ENCODE data around the gene GPC1.
"Not testable (repeated sequence)": the region's sequence is repeated elsewhere in the genome, so short reads cannot be mapped to it uniquely, and the experiment has no call there.

The GPC1 gene

GRCh38 chr2:240435457-240435947 lies at the start of gene GPC1:
Gene GPC1 (plus strand): TSS chr2:240435663. CDS start chr2:240435919, 256 bp downstream.
- DNase-seq (ENCODE audit: low read depth) = peak; percentile 53

- DNase-seq (ENCODE audit: low read depth) = no peak
Measured at GRCh38 chr2:240386326-240386725, 49.1 kb upstream of the GPC1 start.

GRCh38 chr2:240386743-240387142 lies 48.7 kb upstream of the GPC1 start:
- DNase-seq (ENCODE audit: low read depth) = not testable (repeated sequence)

GRCh38 chr2:240387325-240387668 lies 48.2 kb upstream of the GPC1 start:
- DNase-seq (ENCODE audit: low read depth) = no peak

GRCh38 chr2:240387669-240388358 lies 47.6 kb upstream of the GPC1 start:
- DNase-seq (ENCODE audit: low read depth) = no peak

GRCh38 chr2:240388471-240389301 lies 46.8 kb upstream of the GPC1 start:
- no peak for DNase-seq (ENCODE audit: low read depth)

GRCh38 chr2:240389302-240389805 lies 46.1 kb upstream of the GPC1 start:
- DNase-seq (ENCODE audit: low read depth) = no peak

- no peak for DNase-seq (ENCODE audit: low read depth)
Measured at GRCh38 chr2:240390091-240391073, 45.1 kb upstream of the GPC1 start.

GRCh38 chr2:240391111-240392051 lies 44.1 kb upstream of the GPC1 start:
- no peak for DNase-seq (ENCODE audit: low read depth)

- DNase-seq (ENCODE audit: low read depth) = no peak
Measured at GRCh38 chr2:240392084-240392947, 43.1 kb upstream of the GPC1 start.

GRCh38 chr2:240392948-240393830 lies 42.3 kb upstream of the GPC1 start:
- no peak for DNase-seq (ENCODE audit: low read depth)

- no peak for DNase-seq (ENCODE audit: low read depth)
Measured at GRCh38 chr2:240393831-240394410, 41.5 kb upstream of the GPC1 start.

GRCh38 chr2:240394549-240394948 lies 40.9 kb upstream of the GPC1 start:
- DNase-seq (ENCODE audit: low read depth) = no peak

GRCh38 chr2:240395448-240395847 lies 40.0 kb upstream of the GPC1 start:
- no peak for DNase-seq (ENCODE audit: low read depth)

GRCh38 chr2:240395896-240396622 lies 39.4 kb upstream of the GPC1 start:
- no peak for DNase-seq (ENCODE audit: low read depth)

GRCh38 chr2:240396623-240397541 lies 38.6 kb upstream of the GPC1 start:
- DNase-seq (ENCODE audit: low read depth) = no peak

- no peak for DNase-seq (ENCODE audit: low read depth)
Measured at GRCh38 chr2:240397542-240397916, 37.9 kb upstream of the GPC1 start.
